Measurements from ENCODE around the gene SET. TPM values are rescaled to one million over a fixed set of nuclear protein-coding genes. Genes with fewer than 3 reads are reported as not detected.

The SET gene
- total and polyA plus RNA-seq, 2 donors (not counting 1 experiment from before 2014, with no cell fraction given): 54.9 to 309 TPM

GRCh38 chr9:128723352-128723865 is 34.4 kb downstream of the SET start:
- Histone ChIP-seq H3K4me2 (replicated peaks; ENCODE audit: low read depth, low read length, poor library complexity, severe bottlenecking) (peak overlapping the region; percentile 87), H3K9me3 (ENCODE audit: control extremely low read depth in 1 of 3, control insufficient read depth in 2 of 3, insufficient read depth in 1 of 3, low read length in 2 of 3) (no peaks in the 10 kb centered on the region), H4K20me1 (ENCODE audit: control insufficient read depth, insufficient read depth, low read length, poor library complexity, severe bottlenecking) (no peaks in the 10 kb centered on the region), H3K27ac (ENCODE audit: low read length in 2 of 2) (peak overlapping the region; percentile 66 to 82), H3K27me3 (replicated peaks in 1 of 4; ENCODE audit: control extremely low read depth in 1 of 4, control insufficient read depth in 3 of 4, insufficient read depth in 4 of 4, low read length in 3 of 4) (no peaks in the 10 kb centered on the region), H3K4me3 (ENCODE audit: control extremely low read depth in 1 of 5, extremely low read depth in 1 of 5, insufficient read depth in 1 of 5, low read depth in 2 of 5, low read length in 4 of 5) (peak overlapping the region; percentile 23 to 96 (median 92)), H2AFZ (ENCODE audit: insufficient read depth, low read depth, low read length, poor library complexity, severe bottlenecking) (peak overlapping the region; percentile 94), H3K36me3 (replicated peaks in 1 of 2; ENCODE audit: control extremely low read depth in 1 of 2, control insufficient read depth in 1 of 2, extremely low read depth in 1 of 2, insufficient read depth in 2 of 2, low read length in 1 of 2) (peaks cover 0 to 13% of the 10 kb centered on the region in 2 experiments), H3K9ac (ENCODE audit: low read length) (peak overlapping the region; percentile 93), H3K4me1 (ENCODE audit: control insufficient read depth in 2 of 2, insufficient read depth in 2 of 2, low read length in 2 of 2) (peaks cover 18 to 23% of the 10 kb centered on the region in 2 donors), H3K79me2 (ENCODE audit: control insufficient read depth, insufficient read depth, low read length) (peaks cover 8% of the 10 kb centered on the region)
- Mint-ChIP-seq H3K4me1 (peaks cover 31% of the 10 kb centered on the region), H3K27ac (peak overlapping the region; percentile 91), H3K4me3 (peak overlapping the region; percentile 97), H3K9me3 (ENCODE audit: insufficient read depth) (no peaks in the 10 kb centered on the region), H3K27me3 (no peaks in the 10 kb centered on the region)
- ChIA-PET CTCF (interaction anchor here (0.8 to 1.7 kb wide), 5 partner anchors 22 to 207 kb away, joined by 3 to 9 read pairs (median 5); partner anchors contain the start of genes ENDOG and PKN3), POLR2A (interaction anchor here (0.6 to 1.2 kb wide), 3 partner anchors 21 to 39 kb away, joined by 3 to 6 read pairs (median 3); partner anchors contain the start of gene PKN3)
- intact Hi-C loops (cut with micrococcal nuclease): loop anchor here (5.0 kb wide), 1 partner anchor 1079 kb away; the partner anchor contains the start of gene TOR1B
- WGBS (ENCODE audit: insufficient coverage): 26% methylated on average over 7 of the region's 7 CpGs
- DNase-seq (no peak), ATAC-seq (ENCODE audit: low read depth) (no peak)
- TF ChIP-seq, protein P1, sequence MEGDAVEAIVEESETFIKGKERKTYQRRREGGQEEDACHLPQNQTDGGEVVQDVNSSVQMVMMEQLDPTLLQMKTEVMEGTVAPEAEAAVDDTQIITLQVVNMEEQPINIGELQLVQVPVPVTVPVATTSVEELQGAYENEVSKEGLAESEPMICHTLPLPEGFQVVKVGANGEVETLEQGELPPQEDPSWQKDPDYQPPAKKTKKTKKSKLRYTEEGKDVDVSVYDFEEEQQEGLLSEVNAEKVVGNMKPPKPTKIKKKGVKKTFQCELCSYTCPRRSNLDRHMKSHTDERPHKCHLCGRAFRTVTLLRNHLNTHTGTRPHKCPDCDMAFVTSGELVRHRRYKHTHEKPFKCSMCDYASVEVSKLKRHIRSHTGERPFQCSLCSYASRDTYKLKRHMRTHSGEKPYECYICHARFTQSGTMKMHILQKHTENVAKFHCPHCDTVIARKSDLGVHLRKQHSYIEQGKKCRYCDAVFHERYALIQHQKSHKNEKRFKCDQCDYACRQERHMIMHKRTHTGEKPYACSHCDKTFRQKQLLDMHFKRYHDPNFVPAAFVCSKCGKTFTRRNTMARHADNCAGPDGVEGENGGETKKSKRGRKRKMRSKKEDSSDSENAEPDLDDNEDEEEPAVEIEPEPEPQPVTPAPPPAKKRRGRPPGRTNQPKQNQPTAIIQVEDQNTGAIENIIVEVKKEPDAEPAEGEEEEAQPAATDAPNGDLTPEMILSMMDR (IDR thresholded peaks at IDR 0.05): no peak
- TF ChIP-seq EZH2 (IDR thresholded peaks at IDR 0.05; ENCODE audit: borderline replicate concordance, insufficient read depth, low read depth, low read length, poor library complexity, severe bottlenecking): no peak

All from B cell (primary cell).